HAP-1 (cell line): ENCODE data around the gene FAM163B.

Source experiments
- DNase-seq, 2 experiments: peaks; one replicate each; pipeline ENCODE4 v3.0.0-alpha.2; 2016 to 2020; ENCODE audit warnings: low spot score in 2 of 2
- H3K27me3 ChIP-seq: fragments of 250-450 bp; sonication (Bioruptor Pico); 2 replicates; pipeline ENCODE4 v1.5.1; 2020; ENCODE audit warnings: low read depth, mild to moderate bottlenecking, moderate library complexity
- H3K36me3 ChIP-seq: fragments of 250-450 bp; sonication (Bioruptor Pico); replicated peaks from 2 replicates; pipeline ENCODE4 v1.5.1; 2020; ENCODE audit warnings: mild to moderate bottlenecking
- H3K4me1 ChIP-seq: fragments of 250-450 bp; sonication (Bioruptor Pico); 2 replicates; pipeline ENCODE4 v1.5.1; 2020; ENCODE audit warnings: mild to moderate bottlenecking
- H3K4me3 ChIP-seq: fragments of 250-450 bp; sonication (Bioruptor Pico); 2 replicates; pipeline ENCODE4 v1.5.1; 2020; ENCODE audit warnings: mild to moderate bottlenecking, moderate library complexity
- H3K9me3 ChIP-seq: fragments of 250-450 bp; sonication (Bioruptor Pico); 2 replicates; pipeline ENCODE4 v1.5.1; 2020; ENCODE audit warnings: mild to moderate bottlenecking, moderate library complexity
- in situ Hi-C: fragments of 300-500 bp; cut with MboI; formaldehyde crosslinking; loops from 3 replicates; pipeline ENCODE4 v1.14.3; 2020; ENCODE audit warnings: low sequenced_read_pairs, inconsistent platforms, mixed read lengths

The FAM163B gene

DNA sequence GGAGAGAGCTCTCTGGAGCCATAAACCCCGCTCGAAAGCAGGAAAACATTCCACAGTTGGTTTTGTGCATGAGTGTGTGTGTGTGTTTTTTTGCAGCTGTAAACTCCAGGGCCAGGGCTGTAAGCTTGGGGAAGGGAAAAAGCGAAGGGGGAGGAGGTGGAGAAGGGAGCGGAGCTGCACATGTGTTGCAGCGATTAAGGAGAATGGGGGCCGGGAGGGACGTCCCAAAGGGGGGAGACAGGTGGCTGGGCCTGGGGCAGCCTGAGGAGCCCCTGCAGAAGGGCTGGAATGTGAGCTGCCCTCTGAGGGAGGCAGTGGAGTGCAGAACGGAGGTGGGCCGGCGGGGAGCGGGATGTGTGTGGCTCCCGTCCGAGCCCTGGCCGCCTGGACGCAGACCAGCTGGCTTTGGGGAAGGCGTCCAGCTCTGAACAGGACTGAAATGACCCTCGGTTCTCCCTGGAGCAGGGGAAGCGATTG lies 81.7 kb downstream of the FAM163B start:
- no peak overlapping the region for H3K4me3 ChIP-seq
- no peaks in the 10 kb centered on the region for H3K4me1 ChIP-seq
- H3K9me3 ChIP-seq: no peaks in the 10 kb centered on the region
- in situ Hi-C loops: no loop called here
- H3K36me3 ChIP-seq: no peaks in the 10 kb centered on the region
- DNase-seq: no peak
- peaks cover 12% of the 10 kb centered on the region; the same call in 1 of the 2 replicates for H3K27me3 ChIP-seq
